Right ventricle myocardium inferior (tissue), 1 donor: Measurements from ENCODE around the gene CKMT2. TPM values are rescaled to one million over a fixed set of nuclear protein-coding genes. Genes with fewer than 3 reads are reported as not detected.
"Not testable (repeated sequence)": the region's sequence is repeated elsewhere in the genome, so short reads cannot be mapped to it uniquely, and the experiment has no call there.

Experiments used
- ATAC-seq: fragments of 200-7000 bp; cut with Tn5 transposase; one replicate; pipeline ENCODE4 v1.9.1; 2020; ENCODE audit warnings: mild to moderate bottlenecking, moderate library complexity
- DNase-seq: peaks from one replicate; pipeline ENCODE4 v3.0.0; 2021; ENCODE audit errors: missing footprints
- intact Hi-C: fragments of 100-400 bp; cut with DNase I; formaldehyde crosslinking; loops from one replicate; pipeline ENCODE4 v1.11.0; 2022
- total RNA-seq: library from RNA; stranded (reverse); fragmentation: NEBNext Ultra II Directional; extraction: Animal tissue kit (Norgen Biotek cat#: 25700); gene quantifications from one replicate; pipeline ENCODE4 v1.2.1, GENCODE V29; 2021
- donor health status: DM: no; HTN: yes; CAD: no; lungs with severe emphysema.

CKMT2 gene
- total RNA-seq, 1 donor from 2014 or later, result 1,804 TPM

DNA sequence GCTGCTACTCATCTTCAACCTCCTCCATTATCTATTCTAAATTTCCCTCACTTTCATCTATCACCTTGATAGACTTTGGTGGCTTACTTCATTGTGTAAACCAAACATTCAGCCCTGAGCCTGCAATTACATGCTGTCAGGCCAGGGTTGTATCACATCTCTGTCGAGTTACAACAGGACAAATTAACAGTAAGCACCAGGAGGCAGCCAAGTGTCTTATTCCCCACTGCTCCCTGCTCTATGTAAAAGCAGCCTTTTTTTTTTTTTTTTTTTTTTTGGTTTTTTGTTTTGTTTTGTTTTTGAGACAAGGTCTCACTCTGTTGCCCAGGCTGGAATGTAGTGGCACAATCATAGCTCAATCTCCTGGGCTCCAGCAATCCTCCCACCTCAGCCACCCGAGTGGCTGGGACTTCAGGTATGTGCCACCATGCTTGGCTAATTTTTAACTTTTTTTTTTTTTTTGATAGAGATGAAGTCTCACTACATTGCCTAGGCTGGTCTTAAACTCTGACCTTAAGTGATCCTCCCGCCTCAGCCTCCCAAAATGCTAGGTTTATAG lies 53.0 kb downstream of the CKMT2 start:
- DNase-seq, result no peak
- ATAC-seq, result no peak
- intact Hi-C loops, result no loop called here

DNA sequence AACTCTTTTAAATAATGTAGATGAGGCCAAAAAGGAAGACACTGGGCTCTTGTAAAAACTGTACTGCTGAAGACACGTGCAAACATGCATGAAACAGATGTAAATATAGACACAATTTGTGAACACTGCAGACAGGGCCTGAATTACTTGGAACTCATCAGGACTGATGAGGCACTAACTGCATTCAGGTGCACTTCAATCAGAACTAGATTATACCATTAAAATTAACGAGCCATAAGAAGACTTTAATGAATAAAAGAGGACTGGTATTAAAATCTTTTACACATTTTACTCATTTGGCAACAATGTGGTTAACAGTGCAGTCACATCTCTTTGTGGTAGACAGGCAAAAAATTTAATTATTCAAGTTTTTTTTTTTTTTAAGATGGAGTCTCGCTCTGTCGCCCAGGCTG lies 54.9 kb downstream of the CKMT2 start:
- DNase-seq, result no peak
- no peak for ATAC-seq
- intact Hi-C loops, result no loop called here

DNA sequence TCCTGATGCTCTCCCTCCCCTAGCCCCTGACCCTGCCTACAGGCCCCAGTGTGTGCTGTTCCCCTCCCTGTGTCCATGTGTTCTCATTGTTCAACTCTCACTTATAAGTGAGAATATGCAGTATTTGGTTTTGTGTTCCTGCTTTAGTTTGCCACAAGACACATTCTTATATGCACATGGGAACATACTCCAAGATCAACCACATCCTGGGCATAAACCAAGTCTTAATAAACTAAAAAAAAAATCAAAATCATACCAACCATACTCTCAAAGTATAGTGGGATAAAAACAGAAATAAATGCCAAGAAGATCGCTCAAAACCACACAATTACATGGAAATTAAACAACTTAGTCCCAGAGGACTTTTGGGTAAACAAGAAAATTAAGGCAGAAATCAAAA lies 57.0 kb downstream of the CKMT2 start:
- ATAC-seq (no peak), DNase-seq (no peak)
- intact Hi-C loops, result loop anchor here (10.0 kb wide), 1 partner anchor 595 kb away; no protein-coding TSS in a partner anchor

DNA sequence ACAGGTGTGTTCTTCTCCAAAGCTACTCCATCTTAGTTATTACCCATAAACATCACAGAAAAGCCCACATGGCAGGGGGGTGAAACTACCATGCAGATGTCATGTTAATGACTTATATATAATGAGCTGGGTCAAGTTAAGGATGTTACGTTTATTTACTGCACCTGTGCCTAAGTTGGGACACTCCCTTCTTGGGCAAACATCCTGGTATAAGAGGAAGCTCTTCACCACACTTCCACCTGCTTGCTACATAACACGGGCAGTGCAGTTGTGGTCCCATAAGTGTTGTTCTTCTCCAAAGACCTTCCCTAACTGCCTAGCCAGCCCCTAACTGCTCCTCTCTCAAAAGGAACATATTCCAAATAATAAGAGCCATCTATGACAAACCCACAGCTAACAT lies 59.0 kb downstream of the CKMT2 start:
- intact Hi-C loops, result loop anchor here (10.0 kb wide), 1 partner anchor 597 kb away; no protein-coding TSS in a partner anchor
- DNase-seq (no peak), ATAC-seq (no peak)

DNA sequence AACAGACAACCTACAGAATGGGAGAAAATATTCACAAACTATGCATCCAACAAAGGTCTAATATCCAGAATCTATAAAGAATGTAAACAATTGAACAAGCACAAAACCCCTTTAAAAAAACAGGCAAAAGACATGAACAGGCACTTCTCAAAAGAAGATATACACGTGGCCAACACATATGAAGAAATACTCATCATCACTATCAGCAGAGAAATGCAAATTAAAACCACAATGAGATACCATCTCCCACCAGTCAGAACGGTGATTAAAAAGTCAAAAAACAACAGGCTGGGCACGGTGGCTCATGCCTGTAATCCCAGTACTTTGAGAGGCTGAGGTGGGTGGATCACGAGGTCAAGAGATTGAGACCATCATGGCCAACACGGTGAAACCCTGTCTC lies 60.9 kb downstream of the CKMT2 start:
- DNase-seq, ATAC-seq: not testable (repeated sequence)
- intact Hi-C loops, result loop anchor here (10.0 kb wide), 1 partner anchor 599 kb away; no protein-coding TSS in a partner anchor

DNA sequence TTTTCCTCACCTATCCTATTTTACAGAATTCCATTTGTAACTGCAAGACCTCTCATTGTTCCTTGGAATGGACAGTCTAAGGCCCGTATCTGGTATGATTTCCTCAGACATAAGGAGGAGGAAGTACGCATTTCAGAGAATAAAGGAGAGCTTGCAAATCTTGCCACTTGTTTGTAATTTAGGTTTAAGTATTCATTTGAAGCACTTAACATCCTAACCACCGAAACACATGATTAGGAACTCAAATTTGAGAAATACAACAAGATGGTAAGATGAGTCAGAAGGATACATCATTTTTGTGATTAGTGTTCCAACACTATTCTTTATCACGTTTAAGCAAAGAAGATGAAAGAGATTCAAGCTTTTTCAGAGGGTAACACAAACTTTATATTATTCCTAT lies 64.4 kb downstream of the CKMT2 start:
- ATAC-seq (no peak), DNase-seq (no peak)
- intact Hi-C loops, result loop anchor here (5.0 to 10.0 kb wide), 2 partner anchors 95 to 603 kb away; no protein-coding TSS in a partner anchor

DNA sequence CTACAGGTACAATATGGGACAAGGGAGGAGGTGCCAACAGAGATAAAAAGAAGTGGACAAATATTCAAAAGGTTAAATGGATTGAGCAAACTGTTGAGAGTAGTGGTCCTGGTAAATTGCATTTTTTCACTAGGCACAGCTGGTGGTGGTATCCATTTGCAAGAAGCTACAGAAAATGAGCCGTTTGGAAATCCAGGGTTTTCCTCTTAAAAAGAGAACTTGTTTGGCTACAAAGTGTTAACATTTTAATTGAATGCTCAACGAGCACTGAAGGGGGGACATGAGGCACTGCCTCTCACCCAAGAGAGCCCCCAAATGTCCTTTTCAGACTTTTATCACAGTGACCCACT lies 67.8 kb downstream of the CKMT2 start:
- ATAC-seq (peak; percentile 2), DNase-seq (no peak)
- intact Hi-C loops, result no loop called here

DNA sequence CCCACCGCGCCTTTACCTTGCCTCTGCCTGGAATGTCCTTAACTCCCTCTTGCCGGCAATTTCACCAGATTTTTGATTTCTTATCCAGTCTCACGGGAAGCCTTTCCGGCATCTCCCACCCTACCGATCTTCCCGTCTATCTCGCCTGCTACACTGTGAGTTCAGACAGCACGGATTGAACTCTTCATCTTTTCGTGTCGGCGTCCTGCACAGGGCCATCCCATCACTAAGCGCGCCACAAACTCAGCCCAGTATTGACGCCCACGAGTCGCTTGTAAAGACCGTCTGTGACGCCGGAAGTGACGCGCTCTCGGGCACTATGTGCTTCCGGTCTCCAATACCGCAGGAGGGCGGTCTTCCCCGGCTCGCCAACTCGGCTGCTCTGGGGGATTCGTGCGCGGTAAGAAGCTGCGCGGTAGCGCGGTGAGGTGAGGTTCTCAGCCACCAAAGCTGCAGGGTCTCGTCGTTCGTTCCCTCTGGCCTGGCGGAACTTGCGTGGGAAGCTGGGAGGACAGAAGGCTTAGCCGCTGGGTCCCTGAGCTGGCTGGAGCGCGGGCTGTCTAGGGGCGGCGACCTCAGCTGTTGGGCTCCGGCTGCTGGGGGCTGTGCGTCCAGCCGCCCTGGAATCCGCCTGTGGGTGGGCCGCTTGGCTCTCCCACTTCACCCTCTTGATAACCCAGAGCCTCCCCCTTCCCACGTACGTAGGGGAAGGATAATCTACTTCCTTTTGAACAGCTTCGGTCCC lies 68.3 kb downstream of the CKMT2 start, which contains the start of gene ZCCHC9:
Gene ZCCHC9, plus strand, starts transcription at position 317 of the 745 bp plus-strand sequence. CDS start 3,171 bp downstream, outside the sequence.
- ATAC-seq (peak; percentile 98), DNase-seq (peak; percentile 97)
- intact Hi-C loops, result no loop called here

DNA sequence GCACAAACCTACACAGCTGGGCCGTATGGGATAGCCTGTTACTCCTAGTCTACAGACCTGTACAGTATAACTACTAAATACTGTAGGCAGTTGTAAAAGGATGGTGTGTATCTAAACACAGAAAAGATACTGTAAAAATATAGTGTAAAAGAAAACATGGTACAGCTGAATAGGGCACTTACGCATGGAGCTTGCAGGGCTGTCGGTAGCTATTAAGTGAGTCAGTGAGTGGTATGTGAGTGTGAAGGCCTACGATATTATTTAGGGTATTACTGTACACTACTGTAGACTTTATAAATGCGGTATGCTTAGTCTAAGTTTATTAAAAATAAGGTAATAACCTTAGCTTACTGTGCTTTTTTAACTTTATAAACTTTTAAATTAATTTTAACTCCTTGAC lies 69.5 kb downstream of the CKMT2 start:
- intact Hi-C loops, result no loop called here
- DNase-seq, result no peak
- ATAC-seq, result no peak

DNA sequence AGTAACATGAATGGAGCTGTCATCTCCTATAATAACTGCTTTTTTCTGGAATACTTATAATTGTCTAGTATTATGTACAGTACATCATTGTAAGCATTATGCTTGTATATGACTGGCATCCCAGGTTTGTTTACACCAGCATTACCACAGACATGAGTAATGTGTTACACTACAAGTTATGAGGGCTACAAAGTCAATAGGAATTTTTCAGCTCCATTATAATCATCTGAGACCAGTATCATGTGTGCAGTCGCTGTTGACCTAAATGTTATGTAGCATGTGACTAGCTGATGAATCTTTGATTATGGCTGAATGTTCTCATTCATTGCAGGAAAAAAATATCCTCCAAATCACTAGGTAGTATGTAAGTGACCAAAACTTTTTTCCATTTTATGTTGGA lies 70.4 kb downstream of the CKMT2 start:
- intact Hi-C loops, result no loop called here
- ATAC-seq, result no peak
- no peak for DNase-seq

DNA sequence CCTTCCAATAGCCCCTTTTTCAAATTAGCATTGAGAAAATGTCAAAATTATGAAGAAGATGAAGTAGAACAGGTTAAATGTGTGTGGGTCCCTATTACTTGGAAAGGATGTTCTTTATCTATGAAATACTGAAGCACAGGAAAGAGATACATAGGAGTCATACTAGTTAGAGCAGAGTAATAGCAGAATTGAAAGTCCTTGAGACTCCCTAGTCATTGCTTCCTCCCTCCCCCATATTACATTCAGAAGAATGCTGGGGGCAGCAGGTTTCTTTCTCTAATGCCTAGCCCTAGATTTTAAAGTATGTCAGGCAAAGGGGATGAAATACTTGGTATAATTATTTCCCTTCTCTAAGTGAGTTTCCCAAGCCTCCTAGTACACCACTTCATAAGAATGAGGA lies 72.7 kb downstream of the CKMT2 start:
- ATAC-seq (no peak), DNase-seq (no peak)
- intact Hi-C loops, result no loop called here

DNA sequence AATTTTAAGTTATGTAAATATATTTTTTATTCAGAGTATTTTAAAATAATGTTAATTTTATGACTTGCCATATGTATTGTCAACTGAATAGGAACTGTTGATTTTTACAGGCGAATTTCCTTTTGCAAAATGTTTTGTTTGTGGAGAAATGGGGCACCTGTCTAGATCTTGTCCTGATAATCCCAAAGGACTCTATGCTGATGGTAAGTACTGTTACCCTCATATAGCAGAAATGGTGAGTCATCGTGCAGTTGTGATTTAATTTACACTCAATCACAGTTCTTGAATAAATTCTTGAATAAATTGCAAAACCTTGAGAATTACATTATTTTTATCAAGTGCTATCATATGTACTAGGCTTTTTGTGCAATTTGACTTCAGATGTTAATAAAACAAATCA lies 75.7 kb downstream of the CKMT2 start:
- intact Hi-C loops, result no loop called here
- ATAC-seq, result no peak
- no peak for DNase-seq

DNA sequence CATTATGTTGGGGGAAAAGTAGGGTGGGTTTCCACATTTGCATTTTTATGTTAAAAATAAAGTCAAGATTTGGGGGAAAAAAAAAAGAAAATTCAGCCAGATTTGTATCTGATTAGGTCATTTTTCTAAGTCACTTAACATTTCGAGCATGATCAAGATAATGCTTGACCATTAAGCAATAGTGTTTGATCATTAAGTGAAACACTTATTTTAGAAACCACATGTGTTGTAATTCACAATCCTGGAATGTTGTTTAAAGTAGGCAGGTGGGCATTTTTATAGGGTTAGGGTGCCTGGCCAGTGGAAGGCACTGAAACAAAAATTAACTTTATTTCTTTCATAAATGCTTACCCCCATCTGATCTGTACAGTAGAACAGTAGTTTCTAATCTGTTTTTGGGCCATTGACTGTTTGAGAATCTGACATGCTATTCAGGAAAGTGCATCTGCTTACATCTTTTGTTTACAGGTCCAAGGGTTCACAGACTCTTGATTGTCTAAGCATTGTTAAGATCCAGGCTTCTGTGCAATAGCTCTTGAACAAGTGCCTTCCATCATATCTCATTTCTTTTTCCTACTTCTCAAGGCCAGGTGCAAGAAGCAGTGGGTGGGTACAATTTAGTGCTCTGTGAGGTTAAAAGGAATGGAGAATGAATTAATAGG lies 77.4 kb downstream of the CKMT2 start:
- intact Hi-C loops, result no loop called here
- no peak for ATAC-seq

DNA sequence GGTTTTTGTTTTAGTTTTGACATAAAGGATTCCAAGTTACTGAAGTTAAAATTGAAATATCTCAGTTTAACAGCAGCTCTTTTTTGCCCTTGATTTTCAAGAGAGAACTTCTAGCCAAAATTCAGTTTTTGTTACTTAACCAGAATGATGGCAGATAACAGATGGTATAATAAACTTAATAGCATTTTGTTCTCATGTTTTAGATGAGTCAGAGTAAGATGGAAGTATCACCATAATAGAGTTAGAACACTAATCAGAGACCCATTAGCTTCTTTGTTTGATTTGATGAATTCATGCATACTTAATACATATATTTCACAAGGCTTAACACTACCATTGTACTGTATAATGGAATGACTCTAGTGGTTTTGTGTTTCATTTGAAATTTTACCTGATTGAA lies 80.2 kb downstream of the CKMT2 start:
- intact Hi-C loops, result no loop called here
- ATAC-seq (no peak), DNase-seq (no peak)

More for the DNA sequence above, 77.4 kb downstream of the CKMT2 start:
- DNase-seq, result no peak

DNA sequence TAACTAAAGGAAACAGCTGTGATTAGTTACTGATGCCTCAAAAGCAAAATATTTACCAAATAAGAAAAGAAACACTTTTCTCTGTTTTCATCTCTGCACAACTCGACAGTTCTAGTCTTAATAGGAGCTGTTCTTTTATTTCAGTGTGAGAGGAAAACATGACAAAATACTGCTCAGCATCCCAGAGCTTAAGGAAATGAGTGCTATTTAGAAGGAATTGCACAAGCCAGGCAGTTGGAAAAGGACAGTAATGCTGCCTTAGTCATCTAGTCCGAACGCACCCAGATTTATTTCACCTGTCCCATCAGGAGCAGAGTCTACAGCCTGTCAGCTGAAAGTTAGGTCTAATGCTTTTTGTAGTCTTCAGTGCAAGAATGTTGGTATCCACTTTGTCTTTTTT lies 80.6 kb downstream of the CKMT2 start:
- ATAC-seq (no peak), DNase-seq (no peak)
- intact Hi-C loops, result no loop called here

DNA sequence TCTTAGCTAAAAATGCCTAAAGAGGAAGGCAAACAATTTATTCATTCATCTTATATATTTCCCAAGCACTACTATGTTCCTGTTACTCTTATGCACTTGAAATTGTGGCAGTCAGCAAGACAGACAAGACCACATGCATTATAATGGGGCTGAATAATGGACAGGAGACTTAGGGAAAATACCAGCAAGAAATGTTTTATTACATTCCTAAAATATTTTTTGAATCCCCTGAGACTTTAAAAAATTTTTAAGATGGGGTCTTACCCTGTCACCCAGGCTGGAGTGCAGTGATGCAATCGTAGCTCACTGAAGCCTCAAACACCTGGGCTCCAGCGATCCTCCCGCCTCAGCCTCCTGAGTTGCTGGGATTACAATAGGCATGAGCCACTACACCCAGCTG lies 81.5 kb downstream of the CKMT2 start:
- intact Hi-C loops, result no loop called here
- DNase-seq (no peak), ATAC-seq (no peak)

DNA sequence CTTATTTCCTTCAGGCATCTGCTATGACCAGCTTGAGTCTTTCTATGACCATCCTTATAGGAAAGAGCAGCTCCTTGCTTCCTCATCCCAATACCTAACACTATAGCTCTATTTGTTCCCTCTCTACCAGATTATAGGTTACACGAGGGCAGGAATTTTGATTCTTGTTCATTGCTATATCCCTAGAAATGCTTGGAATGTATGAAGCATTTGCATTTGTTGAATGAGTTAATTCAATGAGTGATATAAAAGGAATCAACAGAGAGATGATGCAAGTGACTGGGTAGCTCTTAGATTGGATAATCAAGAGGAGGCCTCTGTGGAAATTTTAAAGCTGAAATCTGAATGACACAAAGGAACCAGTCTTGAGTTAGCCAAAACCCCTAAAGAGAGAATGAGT lies 82.2 kb downstream of the CKMT2 start:
- intact Hi-C loops, result no loop called here
- ATAC-seq (no peak), DNase-seq (no peak)

DNA sequence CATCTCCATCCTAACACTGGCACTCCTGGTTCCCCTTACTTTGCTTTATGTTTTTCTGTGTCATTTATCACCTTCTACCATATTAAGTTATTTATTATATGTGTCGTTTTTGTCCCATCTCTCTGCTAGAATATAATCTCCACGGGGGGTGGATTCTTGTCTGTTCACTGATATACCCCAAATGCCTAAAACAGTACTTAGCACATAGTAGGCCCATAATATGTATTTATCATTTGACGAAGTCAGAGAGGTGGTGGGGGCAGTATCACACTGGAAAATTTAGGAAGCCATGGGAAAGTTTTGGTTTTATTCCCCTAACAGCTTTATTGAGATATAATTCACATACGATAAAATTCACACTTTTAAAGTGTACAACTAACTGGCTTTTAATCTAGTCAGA lies 82.7 kb downstream of the CKMT2 start:
- ATAC-seq, result no peak
- no peak for DNase-seq
- intact Hi-C loops, result no loop called here
